Vagina (tissue), 2 donors: ENCODE data around the gene GPR22. TPM values are rescaled to one million over a fixed set of nuclear protein-coding genes. Genes with fewer than 3 reads are reported as not detected.

ENCODE experiments used
- DNase-seq, 2 donors: peaks; one replicate each; pipeline ENCODE4 v3.0.0-alpha.2; 2017; ENCODE audit errors: extremely low spot score in 2 of 2
- H3K27ac ChIP-seq: fragments of 200-600 bp; sonication (generic); one replicate; pipeline ENCODE4 v1.5.1; 2019
- H3K27me3 ChIP-seq: fragments of 200-600 bp; sonication (generic); one replicate; pipeline ENCODE4 v1.5.1; 2019
- H3K36me3 ChIP-seq, 2 donors: fragments of 200-600 bp; sonication (generic); one replicate each; pipeline ENCODE4 v1.5.1; 2017 to 2019
- H3K4me1 ChIP-seq: fragments of 200-600 bp; sonication (generic); one replicate; pipeline ENCODE4 v1.5.1; 2019
- H3K4me3 ChIP-seq, 2 donors: fragments of 200-600 bp; sonication (generic); 1 replicate in 1 of 2; 2 replicates in 1 of 2; pipeline ENCODE4 v1.5.1; 2016 to 2019
- H3K9me3 ChIP-seq: fragments of 200-600 bp; sonication (generic); one replicate; pipeline ENCODE4 v1.5.1; 2019
- POLR2A ChIP-seq, 2 donors: fragments of 450-650 bp; IDR thresholded peaks; one replicate each; pipeline ENCODE4 v1.6.1; 2017; ENCODE audit warnings: antibody characterized with exemption in 2 of 2, mild to moderate bottlenecking in 2 of 2, moderate library complexity in 2 of 2
- POLR2AphosphoS5 ChIP-seq, 2 donors: sonication (generic); formaldehyde crosslinking; IDR thresholded peaks; one replicate each; pipeline ENCODE4 v1.9.0; 2017; ENCODE audit warnings: antibody characterized with exemption in 2 of 2, mild to moderate bottlenecking in 2 of 2, low read depth in 1 of 2; ENCODE audit not compliant: insufficient read depth in 1 of 2
- intact Hi-C: fragments of 100-400 bp; cut with DNase I; formaldehyde crosslinking; loops from one replicate; pipeline ENCODE4 v1.15.1; 2023
- total RNA-seq: library from RNA; depleted of rRNA; stranded (reverse); fragments of >200 nt; gene quantifications from one replicate; pipeline ENCODE4 v1.2.3, GENCODE V29; 2016
- TF ChIP-seq, protein P1 (sequence below), 3 experiments: fragments of 450-650 bp in 2 of 3; fragments of 200-600 bp in 1 of 3; sonication (generic) in 1 of 3; IDR thresholded peaks; one replicate each; pipeline ENCODE4 v1.5.1; 2017 to 2019; ENCODE audit warnings: antibody characterized with exemption in 3 of 3, mild to moderate bottlenecking in 2 of 3, moderate library complexity in 2 of 3

GPR22 gene
- total RNA-seq, 1 donor from 2014 or later = 0.98 TPM

DNA sequence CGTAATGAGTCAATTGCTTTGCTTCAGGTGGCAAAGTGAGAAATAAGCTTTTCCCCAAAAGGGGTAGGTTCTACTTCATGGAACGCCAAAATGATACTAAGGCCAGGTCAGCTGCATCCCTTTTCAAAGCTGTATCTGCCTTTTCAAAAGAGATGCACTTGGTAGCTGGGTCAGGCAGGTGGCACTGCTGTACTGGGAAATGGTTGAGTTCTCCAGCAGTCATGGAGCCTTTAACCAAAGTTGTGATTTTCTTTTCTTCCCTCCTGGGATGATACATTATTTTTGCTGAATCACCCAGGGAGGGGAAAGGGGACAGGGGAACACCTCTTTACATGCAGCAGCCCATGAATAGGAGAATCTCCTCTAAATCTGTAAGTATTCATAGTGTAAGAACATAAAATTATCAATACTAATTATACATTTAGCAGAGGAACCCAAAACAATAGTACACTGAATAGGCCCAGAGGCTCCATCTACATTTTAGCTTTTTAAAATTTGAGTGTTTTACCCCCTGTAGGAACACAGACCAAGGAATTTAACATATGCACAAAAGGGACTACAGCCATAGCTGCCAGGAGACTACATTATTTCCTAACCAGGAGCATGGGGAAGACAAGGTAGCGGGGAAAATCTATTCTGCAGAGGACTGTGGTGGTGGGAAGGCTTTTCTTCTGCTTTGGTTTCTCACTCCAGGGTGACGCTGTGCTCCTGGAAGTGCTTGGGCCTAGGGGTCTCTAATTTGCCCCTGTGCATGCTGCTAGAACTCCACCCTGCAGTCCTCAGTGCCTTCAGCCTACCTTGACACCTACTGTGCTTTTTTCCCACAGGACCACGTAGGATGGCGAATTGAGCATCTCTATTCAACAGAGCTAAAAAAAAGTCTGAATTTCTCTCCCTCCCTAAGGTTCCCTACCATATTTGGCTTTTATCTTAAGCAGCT is 6.4 kb upstream of the GPR22 start:
- intact Hi-C loops = loop anchor here (10.0 kb wide), 1 partner anchor 261 kb away; no protein-coding TSS in a partner anchor
- no peaks in the 10 kb centered on the region for H3K27me3 ChIP-seq
- no peak overlapping the region for H3K4me3 ChIP-seq
- no peak for DNase-seq
- no peaks in the 10 kb centered on the region for H3K36me3 ChIP-seq
- no peaks in the 10 kb centered on the region for H3K4me1 ChIP-seq
- TF ChIP-seq, protein P1, sequence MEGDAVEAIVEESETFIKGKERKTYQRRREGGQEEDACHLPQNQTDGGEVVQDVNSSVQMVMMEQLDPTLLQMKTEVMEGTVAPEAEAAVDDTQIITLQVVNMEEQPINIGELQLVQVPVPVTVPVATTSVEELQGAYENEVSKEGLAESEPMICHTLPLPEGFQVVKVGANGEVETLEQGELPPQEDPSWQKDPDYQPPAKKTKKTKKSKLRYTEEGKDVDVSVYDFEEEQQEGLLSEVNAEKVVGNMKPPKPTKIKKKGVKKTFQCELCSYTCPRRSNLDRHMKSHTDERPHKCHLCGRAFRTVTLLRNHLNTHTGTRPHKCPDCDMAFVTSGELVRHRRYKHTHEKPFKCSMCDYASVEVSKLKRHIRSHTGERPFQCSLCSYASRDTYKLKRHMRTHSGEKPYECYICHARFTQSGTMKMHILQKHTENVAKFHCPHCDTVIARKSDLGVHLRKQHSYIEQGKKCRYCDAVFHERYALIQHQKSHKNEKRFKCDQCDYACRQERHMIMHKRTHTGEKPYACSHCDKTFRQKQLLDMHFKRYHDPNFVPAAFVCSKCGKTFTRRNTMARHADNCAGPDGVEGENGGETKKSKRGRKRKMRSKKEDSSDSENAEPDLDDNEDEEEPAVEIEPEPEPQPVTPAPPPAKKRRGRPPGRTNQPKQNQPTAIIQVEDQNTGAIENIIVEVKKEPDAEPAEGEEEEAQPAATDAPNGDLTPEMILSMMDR (IDR thresholded peaks at IDR 0.05) = peak; percentile 19 to 68 (median 61)
- TF ChIP-seq POLR2A (IDR thresholded peaks at IDR 0.05) = no peak
- peak overlapping the region; percentile 10 for H3K27ac ChIP-seq
- H3K9me3 ChIP-seq = no peaks in the 10 kb centered on the region

DNA sequence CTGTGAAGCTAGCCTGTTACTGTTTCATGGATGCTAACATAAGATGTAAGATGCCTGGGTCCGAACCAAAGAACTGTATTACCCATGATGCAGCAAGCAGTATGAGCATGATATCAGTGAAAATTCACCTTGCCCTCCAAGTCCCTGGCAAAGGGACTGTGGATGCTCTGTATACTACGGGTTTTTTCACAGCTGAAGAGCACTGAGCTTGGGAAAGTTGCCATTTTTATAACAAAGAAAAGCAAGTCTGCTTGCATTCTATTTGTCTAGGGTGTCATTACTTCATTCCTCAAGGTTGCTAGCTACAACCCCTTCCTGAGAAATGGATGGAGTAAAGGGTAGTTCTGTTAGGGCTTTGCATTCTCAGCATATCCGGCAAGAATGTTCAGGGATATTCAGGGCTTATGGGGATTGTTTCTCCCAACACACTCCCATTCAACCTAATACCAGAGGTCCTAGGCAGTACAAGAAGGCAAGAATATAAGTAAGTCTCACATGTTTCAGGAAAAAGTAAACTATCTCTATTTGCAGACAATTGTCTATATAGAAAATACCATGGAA is 5.1 kb upstream of the GPR22 start:
- TF ChIP-seq, protein P1 (IDR thresholded peaks at IDR 0.05) = no peak
- no peak for TF ChIP-seq POLR2AphosphoS5 (IDR thresholded peaks at IDR 0.05; ENCODE audit: insufficient read depth in 1 of 2, low read depth in 1 of 2)
- TF ChIP-seq POLR2A (IDR thresholded peaks at IDR 0.05) = no peak
- no peaks in the 10 kb centered on the region for H3K36me3 ChIP-seq
- no peaks in the 10 kb centered on the region for H3K9me3 ChIP-seq
- DNase-seq = no peak
- H3K27ac ChIP-seq = no peak overlapping the region
- no peak overlapping the region for H3K4me3 ChIP-seq
- H3K4me1 ChIP-seq = no peaks in the 10 kb centered on the region
- no peaks in the 10 kb centered on the region for H3K27me3 ChIP-seq
- intact Hi-C loops = loop anchor here (10.0 kb wide), 1 partner anchor 260 kb away; no protein-coding TSS in a partner anchor

DNA sequence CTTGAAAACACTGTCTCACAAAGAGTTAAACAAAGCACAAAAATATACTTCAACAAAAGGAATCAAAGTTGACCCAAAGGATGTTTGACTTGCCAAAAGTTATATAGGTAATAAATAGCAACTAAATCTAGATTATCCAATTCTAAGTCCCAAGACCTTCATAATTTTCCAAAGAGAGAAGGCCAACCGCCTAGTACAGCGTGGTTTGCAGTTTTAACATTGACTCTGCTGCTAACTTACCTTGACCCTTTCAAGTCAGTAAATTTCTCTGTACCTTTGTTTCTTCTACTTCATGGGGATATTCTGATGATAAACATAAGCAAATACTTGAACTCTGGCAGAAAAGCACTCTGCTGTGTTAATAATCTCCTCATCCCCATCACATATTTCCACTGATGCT is 1.9 kb upstream of the GPR22 start:
- intact Hi-C loops = loop anchor here (10.0 kb wide), 1 partner anchor 257 kb away; no protein-coding TSS in a partner anchor
- H3K4me3 ChIP-seq = no peak overlapping the region
- H3K27ac ChIP-seq = no peak overlapping the region
- no peak for DNase-seq
- no peaks in the 10 kb centered on the region for H3K36me3 ChIP-seq
- no peaks in the 10 kb centered on the region for H3K27me3 ChIP-seq
- H3K4me1 ChIP-seq = peaks cover 4% of the 10 kb centered on the region
- H3K9me3 ChIP-seq = no peaks in the 10 kb centered on the region
- TF ChIP-seq, protein P1 (IDR thresholded peaks at IDR 0.05) = no peak
- TF ChIP-seq POLR2AphosphoS5 (IDR thresholded peaks at IDR 0.05; ENCODE audit: insufficient read depth in 1 of 2, low read depth in 1 of 2) (no peak), POLR2A (IDR thresholded peaks at IDR 0.05) (no peak)

DNA sequence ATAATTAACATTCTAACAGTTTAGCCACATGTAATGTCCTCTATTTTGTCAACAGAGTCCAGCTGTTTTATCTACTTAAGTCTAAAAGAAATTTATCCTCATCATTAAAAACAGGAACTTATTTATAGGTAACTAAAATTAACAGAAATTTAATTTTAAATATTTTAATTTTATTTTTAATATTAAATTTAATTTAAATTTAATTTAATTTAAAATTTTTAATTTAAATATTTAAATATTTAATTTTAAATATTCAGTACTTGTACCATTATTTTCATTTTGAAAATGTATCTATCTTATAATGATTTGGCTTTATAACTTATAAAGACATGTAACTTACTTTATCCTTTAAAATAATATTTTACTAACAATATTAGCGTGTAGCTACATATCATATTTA is 1.0 kb upstream of the GPR22 start:
- DNase-seq = no peak
- intact Hi-C loops = loop anchor here (10.0 kb wide), 1 partner anchor 256 kb away; no protein-coding TSS in a partner anchor
- no peak for TF ChIP-seq POLR2AphosphoS5 (IDR thresholded peaks at IDR 0.05; ENCODE audit: insufficient read depth in 1 of 2, low read depth in 1 of 2)
- TF ChIP-seq, protein P1 (IDR thresholded peaks at IDR 0.05) = no peak
- no peak for TF ChIP-seq POLR2A (IDR thresholded peaks at IDR 0.05)

More for the DNA sequence above, 1.0 kb upstream of the GPR22 start:
- no peaks in the 10 kb centered on the region for H3K36me3 ChIP-seq
- no peaks in the 10 kb centered on the region for H3K27me3 ChIP-seq
- peak overlapping the region; percentile 15 for H3K27ac ChIP-seq
- no peaks in the 10 kb centered on the region for H3K9me3 ChIP-seq
- no peak overlapping the region for H3K4me3 ChIP-seq
- H3K4me1 ChIP-seq = peaks cover 4% of the 10 kb centered on the region
